Suppressor macrophage (primary cell): ENCODE measurements around the gene PYY.
"Not testable (repeated sequence)": the region's sequence is repeated elsewhere in the genome, so short reads cannot be mapped to it uniquely, and the experiment has no call there.

ENCODE experiments used
- DNase-seq, 4 experiments: peaks; one replicate each; pipeline ENCODE4 v3.0.0-alpha.2; 2020 to 2022
- total RNA-seq, 17 experiments: gene quantifications; one replicate each; lab custom pipeline; 2026; ENCODE audit warnings: mixed read lengths in 6 of 17, inconsistent platforms in 3 of 17; lab: John Stamatoyannopoulos, UW

The PYY gene
- 0 to 0.99 (median 0.04) reads per million in 17 experiments for total RNA-seq

- no peak for DNase-seq
Observed at GRCh38 chr17:43953746-43954145, at the start of gene PYY. PYY (minus strand) TSS chr17:43953940; CDS start chr17:43953483, 457 bp downstream.

DNA sequence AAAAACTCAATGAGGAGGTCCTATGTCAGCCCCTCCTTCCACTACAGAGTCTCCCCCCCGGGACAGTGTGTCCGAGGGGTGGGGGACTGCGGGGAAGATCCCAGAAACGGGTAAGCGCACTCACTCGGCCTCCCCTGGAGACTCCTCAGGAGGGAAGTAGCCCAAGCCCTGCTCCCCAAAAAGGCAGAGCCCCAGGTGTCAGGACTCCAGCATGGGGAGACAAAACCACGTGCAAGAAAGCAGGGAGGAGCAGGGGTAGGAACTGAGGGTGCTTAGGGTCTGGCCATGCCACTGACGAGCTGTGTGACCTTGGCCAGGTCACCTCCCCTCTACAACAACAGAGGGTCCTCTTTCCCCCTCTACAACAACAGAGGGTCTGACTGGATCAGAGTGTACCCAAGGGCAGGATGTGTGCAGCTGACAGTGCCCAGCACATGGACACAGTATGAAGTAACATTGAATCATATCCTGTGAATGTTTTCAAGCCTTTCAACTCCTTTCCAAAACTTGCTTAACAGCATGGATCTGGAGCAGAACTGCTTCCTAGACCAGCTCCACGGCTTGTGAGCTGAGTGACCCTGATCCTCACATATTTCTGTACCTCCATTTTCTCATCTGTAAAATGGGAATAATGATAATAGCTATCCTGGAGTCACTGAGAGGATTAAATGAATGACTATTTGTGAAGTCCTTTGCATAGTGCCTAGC is 48.6 kb upstream of the PYY start:
- DNase-seq = peak in 3 of 4 experiments; percentile 20 to 50 (median 28)

DNA sequence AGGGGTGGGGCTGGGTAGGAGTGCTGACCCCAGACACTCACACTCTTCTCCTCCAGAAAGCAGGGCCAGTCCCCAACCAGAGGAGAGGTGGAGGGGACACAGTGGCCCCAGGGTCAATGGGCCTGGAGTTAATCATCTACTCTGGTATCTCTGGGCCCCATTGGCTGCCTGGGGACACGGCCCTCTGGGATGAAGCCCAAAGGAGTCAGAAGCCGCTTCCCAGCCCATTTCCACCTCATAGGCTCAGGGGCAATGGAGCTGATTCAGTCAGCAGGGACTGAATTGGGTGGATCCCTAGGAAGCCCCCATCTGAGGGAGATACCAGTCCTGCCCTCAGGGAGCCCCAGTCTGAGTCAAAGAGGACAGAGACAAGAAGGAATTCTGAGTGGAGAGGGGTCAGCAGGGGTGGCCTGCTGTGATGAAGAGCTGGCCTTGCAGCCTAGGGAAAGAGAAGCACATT is 47.8 kb upstream of the PYY start:
- DNase-seq = no peak

GRCh38 chr17:44000871-44001460 is 47.2 kb upstream of the PYY start:
- no peak for DNase-seq

DNA sequence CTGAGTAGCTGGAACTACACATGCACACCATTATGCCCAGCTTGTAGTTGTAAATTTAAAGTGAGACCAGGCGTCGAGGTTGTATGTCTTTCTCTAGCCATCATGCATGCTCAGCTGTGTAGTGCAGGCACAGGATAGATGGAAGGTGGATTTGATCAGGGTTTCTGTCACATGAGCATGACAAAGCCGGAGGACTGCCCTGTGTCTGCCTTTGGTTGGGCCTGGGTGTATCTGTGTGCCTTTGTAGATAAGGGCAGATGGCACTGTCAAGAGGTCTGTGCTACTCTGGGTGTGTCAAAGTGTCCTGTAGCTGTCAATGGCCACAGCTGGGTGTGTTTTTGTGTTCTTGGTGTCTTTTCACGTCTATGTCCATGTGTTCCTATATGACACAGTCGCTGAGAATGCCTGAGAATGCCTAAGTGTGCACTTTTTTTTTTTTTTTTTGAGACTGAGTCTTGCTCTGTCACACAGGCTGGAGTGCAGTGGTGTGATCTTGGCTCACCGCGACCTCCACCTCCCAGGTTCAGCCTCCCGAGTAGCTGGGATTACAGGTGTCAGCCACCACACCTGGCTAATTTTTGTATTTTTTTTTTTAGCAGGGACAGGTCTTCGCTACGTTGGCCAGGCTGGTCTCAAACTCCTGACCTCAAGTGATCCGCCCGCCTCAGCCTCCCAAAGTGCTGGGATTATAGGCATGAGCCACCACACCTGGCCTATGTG is 46.6 kb upstream of the PYY start:
- no peak for DNase-seq

DNA sequence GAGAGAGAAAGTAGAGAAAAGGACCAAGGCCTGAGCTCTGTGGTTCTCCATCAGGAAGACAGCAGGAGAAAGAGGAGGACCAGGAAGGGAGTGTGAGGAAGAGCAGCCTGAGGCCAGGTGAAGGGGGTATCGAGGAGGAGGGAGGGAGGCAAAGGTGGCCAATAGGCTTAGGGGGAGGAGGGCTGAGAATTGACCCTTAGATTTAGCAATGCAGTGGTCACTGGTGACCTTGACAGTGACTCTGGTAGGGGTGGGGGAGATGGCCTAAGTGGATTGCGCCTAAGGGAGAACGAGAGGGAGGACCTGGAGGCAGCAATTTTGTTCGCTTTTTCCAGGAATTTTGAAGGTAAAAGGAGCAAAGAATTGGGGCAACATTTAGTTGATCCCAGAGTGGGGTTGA is 45.3 kb upstream of the PYY start:
- DNase-seq = no peak

DNA sequence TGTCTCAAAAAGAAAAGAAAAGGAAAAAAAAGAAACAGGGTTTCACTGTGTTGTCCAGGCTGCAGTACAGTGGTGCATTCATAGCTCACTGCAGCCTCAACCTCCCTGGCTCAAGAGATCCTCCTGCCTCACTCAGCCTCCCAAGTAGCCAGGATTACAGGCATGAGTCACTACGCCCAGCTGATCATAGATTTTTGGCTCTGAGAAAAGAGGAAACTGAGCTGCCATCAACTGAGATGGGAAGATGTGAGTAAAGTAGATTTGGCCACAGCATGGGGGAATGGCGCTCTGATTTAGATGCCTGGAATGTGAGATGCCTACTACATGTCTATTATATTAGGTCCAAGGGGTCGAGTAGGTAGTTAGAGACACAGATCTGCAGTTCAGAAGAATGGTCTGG is 44.8 kb upstream of the PYY start:
- peak; percentile 68 to 80 (median 70) for DNase-seq

- not testable (repeated sequence) for DNase-seq
Observed at GRCh38 chr17:43997180-43997579, 43.4 kb upstream of the PYY start.

GRCh38 chr17:43995150-43995471 is 41.4 kb upstream of the PYY start:
- DNase-seq = no peak

GRCh38 chr17:43994272-43995149 is 40.8 kb upstream of the PYY start:
- DNase-seq = peak; percentile 71 to 85 (median 79)

- DNase-seq = no peak
Observed at GRCh38 chr17:43992641-43993040, 38.9 kb upstream of the PYY start.

GRCh38 chr17:43988301-43988700 is 34.6 kb upstream of the PYY start:
- DNase-seq = no peak

DNA sequence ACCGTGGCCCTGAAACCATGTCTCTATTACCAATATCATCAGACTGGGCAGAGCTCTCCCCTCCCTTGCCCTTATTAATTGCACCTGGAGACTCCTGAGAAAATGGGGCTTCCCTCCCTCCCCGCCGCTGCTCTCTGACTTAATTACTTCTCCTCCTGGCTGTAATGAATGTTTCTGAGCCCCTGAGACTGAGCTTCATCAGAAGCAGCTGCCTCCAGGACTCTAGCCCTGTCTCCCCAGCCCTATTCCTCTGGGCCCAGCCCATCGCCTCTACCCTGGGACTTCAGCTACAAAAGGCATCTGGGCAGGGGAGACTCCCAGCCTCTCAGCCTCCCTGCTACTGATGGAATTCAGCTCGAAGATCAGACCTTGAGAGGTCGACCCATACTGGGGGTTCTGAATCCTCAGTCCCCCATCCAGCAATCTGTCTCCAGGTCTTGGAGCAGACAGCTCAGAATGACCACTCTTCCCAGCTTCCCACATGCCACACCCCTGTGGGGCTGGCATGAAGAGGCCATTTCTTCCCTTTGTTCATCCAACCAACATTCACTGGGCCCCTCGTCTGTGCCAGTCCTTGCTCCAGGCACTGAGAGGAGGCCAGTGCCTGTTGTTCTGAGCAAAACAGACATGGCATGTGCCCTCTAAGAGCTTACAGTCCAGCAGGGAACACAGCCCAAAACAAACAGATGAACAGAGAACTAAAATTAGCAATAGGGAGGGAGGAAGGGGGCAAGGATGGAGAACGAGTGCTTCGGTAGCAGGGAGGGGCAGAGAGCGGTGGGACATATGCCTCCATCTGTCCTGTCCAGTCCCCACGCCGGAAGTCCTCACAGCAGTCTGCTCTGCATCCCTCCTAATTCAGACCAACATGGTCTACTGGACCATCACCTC is 33.6 kb upstream of the PYY start:
- no peak for DNase-seq

GRCh38 chr17:43986225-43986981 is 32.7 kb upstream of the PYY start:
- DNase-seq = no peak

DNA sequence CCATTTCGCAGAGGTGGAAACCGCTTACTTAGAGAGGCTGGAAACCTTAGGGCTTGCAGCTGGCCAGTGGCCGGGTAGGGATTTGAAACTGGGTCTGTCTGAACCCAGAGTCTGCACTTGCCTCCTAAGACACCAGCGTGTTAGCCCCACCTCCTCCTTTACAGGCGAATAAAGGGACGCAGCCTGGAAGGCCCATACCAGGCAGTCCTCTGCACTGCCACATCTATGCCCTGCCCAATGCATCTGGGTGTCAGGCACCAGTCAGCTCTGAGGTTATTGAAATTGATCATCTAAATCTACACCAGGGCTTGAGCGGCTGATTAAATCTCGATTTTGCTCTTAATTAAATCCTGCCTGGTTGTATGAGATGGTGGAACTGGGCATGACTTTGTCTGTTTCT is 30.8 kb upstream of the PYY start:
- DNase-seq = no peak

- peak in 1 of 4 experiments; percentile 16 for DNase-seq
Observed at GRCh38 chr17:43983515-43984411, 30.0 kb upstream of the PYY start.

GRCh38 chr17:43983196-43983514 is 29.4 kb upstream of the PYY start:
- DNase-seq = no peak

DNA sequence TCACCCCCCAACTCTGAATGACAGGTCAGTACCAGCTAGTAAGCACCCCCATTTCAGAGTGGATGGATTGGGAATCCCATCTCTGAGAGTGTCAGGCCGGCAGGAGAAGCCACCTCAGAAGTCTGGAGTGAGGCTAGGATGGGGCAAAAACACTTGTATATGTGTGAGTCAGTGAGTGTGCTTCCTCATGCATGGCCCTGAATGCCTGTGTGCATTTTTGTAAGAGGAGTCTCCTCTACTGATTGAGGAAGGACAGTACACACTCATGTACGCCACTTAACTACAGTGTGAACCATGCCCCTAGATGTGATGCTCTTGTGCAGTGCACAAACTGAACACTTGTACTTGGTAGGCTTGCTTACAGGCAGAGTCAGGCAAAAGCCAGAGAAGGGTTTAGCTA is 28.4 kb upstream of the PYY start:
- no peak for DNase-seq

GRCh38 chr17:43979671-43980070 is 25.9 kb upstream of the PYY start:
- DNase-seq = no peak

DNA sequence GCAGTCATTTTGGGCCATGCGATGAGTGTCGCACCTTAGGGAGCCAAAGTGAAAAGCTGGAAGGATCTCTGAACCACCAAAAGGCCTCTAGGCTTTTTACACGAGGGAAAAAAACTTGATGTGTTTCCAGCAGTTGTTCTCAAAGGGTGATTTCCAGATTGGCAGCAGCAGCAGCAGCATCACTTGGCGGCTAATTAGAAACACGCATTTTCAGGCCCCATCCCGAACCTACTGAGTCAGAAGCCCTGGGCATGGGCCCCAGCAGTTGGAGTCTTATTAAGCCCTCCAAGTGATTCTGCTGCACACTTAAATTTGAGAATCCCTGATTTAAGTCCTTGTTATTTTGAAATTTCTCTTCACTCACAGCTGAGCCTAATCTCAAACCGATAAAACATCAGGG is 25.3 kb upstream of the PYY start:
- DNase-seq = no peak
